ENCODE measurements around the gene MRPL23.

The MRPL23 gene

GRCh38 chr11:1959786-1960185 lies 12.7 kb downstream of the MRPL23 start:
- no peak for DNase-seq

- no peak for DNase-seq
Measured at GRCh38 chr11:1963864-1964263, 16.7 kb downstream of the MRPL23 start.

- no peak for DNase-seq
Measured at GRCh38 chr11:1964348-1964747, 17.2 kb downstream of the MRPL23 start.

- no peak for DNase-seq
Measured at GRCh38 chr11:1964955-1965354, 17.8 kb downstream of the MRPL23 start.

- DNase-seq: no peak
Measured at GRCh38 chr11:1966531-1966930, 19.4 kb downstream of the MRPL23 start.

GRCh38 chr11:1967641-1968225 lies 20.6 kb downstream of the MRPL23 start:
- DNase-seq: no peak

GRCh38 chr11:1968454-1969002 lies 21.4 kb downstream of the MRPL23 start:
- no peak for DNase-seq

- no peak for DNase-seq
Measured at GRCh38 chr11:1969035-1969434, 21.9 kb downstream of the MRPL23 start.

- DNase-seq: no peak
Measured at GRCh38 chr11:1969776-1970175, 22.6 kb downstream of the MRPL23 start.

GRCh38 chr11:1970956-1971355 lies 23.8 kb downstream of the MRPL23 start:
- DNase-seq: no peak

- no peak for DNase-seq
Measured at GRCh38 chr11:1975185-1975584, 28.1 kb downstream of the MRPL23 start.

- no peak for DNase-seq
Measured at GRCh38 chr11:1978720-1979473, 31.8 kb downstream of the MRPL23 start.

- DNase-seq: no peak
Measured at GRCh38 chr11:1979607-1980006, 32.5 kb downstream of the MRPL23 start.

- DNase-seq: no peak
Measured at GRCh38 chr11:1982873-1983600, 35.9 kb downstream of the MRPL23 start.

GRCh38 chr11:1983601-1983961 lies 36.4 kb downstream of the MRPL23 start:
- DNase-seq: no peak

- no peak for DNase-seq
Measured at GRCh38 chr11:1987024-1987423, 39.9 kb downstream of the MRPL23 start.

- DNase-seq: no peak
Measured at GRCh38 chr11:1988174-1988573, 41.0 kb downstream of the MRPL23 start.

- no peak for DNase-seq
Measured at GRCh38 chr11:1988667-1989317, 41.7 kb downstream of the MRPL23 start.

GRCh38 chr11:1989953-1990352 lies 42.8 kb downstream of the MRPL23 start:
- no peak for DNase-seq

GRCh38 chr11:1990872-1991578 lies 43.9 kb downstream of the MRPL23 start:
- DNase-seq: no peak

GRCh38 chr11:1992111-1992510 lies 45.0 kb downstream of the MRPL23 start:
- DNase-seq: no peak

- DNase-seq: no peak
Measured at GRCh38 chr11:1994121-1994520, 47.0 kb downstream of the MRPL23 start.

- DNase-seq: no peak
Measured at GRCh38 chr11:1997755-1998154, 50.6 kb downstream of the MRPL23 start, which contains the start of gene H19. TSS of gene H19 (minus strand) at chr11:1997842.
